Activated CD8-positive, alpha-beta memory T cell treated with anti-CD3 and anti-CD28 coated beads, Interleukin-2, amount 50 U/mL, for 4 hours (primary cell): ENCODE measurements around the gene LHFPL6.

ENCODE experiments used
- DNase-seq: peaks from one replicate; pipeline ENCODE4 v3.0.0-alpha.2; 2020

Gene LHFPL6

DNA sequence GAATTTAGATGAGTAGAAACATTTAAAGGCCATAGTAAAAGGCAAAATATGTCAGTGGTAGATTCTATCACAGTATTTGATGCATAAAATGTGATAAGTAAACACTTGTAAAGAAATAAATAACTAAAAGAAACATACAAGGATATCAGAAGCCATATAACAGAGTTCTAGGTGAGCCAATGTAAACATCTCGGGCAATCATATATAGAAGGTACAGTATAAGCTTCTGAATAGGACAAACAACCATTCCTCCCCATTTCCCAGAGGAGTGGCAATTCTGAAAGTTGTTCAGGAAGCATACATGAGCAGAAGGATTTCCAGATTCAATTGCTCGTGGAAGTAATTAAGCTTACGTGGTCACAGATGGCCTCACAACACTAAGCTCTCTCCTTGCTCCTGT, 267.3 kb downstream of the LHFPL6 start:
- DNase-seq, result no peak

DNA sequence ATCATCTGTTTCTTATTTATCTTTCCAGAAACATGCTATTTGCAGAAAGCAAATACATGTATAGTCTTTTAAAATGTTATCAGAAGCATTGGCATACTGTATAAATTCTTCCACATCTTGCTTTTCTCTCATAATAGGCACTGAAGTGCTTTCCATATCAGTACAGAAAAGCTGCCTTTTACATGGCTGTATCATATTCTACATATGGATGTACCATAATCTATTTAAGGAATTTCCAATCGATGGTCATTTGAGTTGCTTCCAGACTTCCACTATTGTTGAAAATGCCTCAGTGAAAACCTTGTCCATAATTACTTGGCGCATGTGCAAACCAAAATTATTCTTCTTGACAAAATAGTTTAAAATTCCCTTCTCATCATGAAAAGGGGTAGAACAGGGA, 272.5 kb downstream of the LHFPL6 start:
- no peak for DNase-seq

DNA sequence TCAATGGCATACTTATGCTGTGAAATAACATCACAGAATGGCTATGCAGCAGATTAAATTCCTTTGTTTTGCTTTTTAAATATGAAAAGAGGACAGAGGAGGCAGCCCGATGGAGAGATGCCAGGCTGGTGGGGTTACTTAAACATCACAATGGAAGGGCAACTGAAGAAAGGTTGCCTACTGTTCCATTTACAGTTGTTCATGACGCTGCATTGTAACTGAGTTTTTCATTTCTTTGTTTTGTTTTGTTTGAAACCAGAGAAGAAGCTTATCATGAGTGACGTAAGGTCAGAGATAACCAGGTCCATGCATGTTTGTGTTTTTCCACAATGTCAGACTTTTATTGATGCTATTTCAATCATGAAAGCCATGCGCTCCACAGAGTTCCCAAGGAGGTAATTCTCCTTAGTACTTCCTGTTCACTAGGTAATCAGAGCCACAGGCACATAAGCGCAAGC, 273.8 kb downstream of the LHFPL6 start:
- DNase-seq, result no peak

DNA sequence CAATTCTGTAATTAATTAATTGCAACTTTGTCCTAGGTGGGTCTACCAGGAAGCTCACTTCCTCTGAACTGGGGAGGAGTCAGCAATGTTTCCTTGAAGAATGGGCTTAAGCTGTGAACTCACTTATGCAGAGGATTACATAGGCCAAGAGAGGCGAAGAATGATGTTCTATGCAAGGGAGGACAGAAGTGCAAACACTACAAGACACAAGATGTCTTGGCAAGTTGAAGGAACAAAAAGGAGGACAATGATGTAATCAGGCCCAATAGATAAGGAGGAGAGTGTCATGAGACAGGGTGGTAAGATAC, 275.9 kb downstream of the LHFPL6 start:
- DNase-seq, result no peak

DNA sequence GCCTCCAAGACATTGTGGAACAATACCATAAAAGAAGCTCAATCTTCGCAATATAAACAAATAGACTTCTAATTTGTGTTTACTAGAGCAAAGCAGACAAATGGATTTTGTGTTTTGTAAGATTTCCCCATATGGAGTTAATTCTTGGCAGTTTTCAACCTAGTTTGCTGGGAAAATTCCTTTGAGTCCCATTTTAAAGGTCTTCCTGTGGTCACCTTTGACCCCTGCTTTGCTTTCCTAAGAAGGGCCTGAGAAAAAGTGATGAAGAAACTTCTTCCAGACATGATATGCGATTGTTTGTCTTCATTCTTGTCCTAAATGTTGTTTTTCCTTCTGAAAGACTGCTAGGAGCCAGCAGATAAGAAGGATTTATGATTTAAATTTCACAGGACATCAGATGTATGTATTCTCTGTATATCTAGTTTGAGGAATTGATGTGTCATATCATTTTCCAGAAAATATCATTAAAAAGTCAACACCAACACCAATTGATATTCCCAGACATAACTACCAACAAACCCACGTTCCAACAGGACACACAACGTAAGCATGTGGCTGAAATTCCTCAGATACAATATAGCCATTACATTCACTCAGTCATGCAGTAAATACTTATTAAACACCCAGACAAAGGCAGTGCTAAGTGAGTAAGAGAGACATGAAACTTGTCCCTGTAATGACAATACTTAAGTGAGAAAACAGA, 276.4 kb downstream of the LHFPL6 start:
- no peak for DNase-seq

DNA sequence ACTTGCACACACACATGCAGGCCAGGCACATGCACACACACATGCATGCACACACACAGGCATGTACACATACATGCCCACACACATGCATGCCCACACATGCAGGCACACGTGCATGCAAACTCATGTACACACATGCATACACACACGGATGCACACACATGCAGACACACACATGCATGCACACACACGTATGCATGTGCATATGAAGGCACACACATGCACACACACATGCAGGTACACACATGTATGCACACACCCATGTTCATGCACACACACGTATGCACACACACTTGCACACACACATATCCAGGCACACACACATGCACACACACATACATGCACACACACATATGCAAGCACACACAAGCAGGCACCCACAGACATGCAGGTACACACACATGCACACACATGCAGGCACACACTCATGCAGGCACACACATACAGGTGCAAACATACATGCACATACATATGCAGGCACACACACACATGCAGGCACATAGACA, 278.1 kb downstream of the LHFPL6 start:
- DNase-seq, result no peak

DNA sequence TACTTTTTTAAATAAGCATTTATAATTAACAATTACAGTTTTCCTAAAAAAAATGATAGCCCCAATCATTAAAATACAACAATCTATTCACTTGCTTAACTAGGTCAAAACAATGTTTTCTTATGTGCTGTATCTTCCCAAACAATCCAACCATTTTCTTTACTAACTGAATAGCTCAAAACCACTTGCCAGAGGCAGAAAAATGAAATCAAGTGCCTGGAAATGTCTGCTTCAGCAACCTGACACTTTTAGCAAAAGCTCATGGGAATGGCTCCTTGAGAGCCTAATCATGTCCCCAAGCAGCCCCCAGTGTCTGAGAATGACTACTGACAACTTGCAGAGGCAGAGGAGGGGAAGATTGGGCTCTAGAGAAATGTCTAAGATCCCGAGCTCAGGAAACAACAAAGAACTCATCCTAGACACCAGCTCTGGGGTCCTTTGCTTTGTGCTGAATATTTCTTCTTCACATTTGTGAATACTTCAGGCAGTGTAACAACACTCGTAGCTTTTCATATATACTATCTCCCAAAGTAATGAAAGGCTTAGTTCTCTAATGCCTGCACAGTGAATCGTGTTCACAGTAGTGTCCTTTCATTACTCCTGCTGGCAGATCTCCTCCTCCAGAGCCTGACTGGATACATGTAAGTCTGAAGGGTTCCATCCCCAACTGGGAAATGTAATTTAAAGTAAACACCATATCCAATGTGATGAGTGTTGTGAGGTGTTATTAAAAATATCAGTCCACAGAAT, 280.0 kb downstream of the LHFPL6 start:
- DNase-seq, result no peak

DNA sequence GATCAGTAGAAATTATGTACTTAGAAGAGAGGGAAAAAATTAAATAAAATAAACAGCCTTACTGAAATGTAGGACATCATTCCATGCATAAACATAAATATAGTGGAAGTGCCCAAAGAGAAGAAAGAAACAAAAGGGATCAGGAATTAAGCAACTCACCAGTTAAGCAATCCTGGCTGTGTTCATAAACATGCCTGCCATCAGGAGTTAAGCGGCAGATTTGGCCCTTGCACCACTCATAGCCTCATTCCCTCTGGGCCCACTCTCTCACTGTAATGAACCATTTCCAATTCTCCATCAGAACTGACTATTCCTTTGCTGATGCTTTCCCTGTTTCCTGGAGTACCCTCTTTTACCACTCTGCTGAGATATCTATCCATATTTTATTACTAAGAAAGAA, 281.4 kb downstream of the LHFPL6 start:
- no peak for DNase-seq

DNA sequence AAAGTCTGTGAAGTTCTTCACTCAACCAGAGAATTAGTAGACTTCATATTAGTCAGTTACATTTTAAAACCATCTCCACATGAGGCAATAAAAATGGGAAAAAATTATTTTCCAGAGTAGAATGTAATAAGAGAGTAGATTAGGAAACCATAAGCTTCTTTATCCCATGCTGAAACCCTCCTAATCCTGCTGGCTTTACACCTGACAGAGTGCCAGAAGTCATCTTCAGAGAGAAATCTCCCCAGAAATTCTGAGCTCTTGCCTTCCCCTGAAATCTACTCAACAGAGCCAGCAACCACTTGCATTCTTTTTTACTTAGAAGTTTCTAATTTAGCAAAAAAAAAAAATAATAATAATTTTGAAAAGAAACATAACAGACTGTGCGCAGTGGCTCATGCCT, 284.8 kb downstream of the LHFPL6 start:
- no peak for DNase-seq

DNA sequence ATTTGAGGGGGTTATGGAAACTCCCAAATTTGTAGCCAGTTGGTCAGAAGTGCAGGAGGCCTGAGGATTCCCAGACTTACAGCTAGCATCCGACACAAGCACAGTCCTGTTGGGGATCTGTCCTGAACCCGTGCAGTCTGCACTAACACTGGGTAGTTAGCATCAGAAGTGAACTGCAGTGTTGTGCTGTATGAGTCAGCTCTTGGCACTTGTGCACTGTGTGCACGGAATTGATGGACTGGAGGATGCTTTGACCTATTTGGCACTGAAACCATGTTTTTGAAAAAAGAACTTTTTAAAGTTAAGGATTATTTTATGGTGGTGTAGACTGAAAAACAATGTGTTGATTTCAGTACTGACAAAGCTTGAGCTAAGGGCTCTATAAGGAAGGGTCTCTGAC, 285.7 kb downstream of the LHFPL6 start:
- no peak for DNase-seq

DNA sequence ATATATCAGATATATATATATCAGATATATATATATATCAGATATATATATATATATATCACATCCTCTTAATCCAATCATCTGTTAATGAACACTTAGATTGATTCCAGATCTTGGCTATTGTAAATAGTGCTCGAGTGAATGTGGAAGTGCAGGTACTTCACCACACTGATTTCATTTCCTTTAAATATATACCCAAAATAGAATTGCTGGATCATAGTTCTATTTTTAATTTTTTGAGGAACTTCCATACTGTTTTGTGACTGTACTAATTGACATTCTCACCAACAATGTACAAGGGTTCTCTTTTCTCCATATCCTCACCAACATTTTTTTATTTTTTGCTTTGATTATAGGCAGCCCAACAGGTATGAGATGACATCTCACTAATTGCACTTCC, 287.2 kb downstream of the LHFPL6 start:
- DNase-seq, result no peak

DNA sequence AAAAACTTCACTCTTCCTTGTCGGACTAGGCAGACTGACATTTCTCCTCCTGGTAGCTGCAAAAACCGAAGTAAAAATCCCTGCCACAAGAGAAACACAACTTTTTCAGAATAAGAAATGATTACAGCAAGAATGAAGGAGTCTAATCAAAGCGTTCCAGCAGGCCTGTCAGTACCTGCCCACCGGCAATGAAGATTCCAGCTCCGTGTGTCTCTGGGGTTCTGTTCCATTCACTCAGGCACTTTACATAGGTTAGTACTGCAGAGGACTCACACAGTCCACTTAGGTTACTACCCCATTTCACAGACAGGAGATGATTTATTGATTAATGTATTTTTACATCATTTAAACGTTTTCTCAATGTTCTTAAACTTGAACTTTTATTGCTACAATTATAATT, 289.3 kb downstream of the LHFPL6 start:
- DNase-seq, result no peak

DNA sequence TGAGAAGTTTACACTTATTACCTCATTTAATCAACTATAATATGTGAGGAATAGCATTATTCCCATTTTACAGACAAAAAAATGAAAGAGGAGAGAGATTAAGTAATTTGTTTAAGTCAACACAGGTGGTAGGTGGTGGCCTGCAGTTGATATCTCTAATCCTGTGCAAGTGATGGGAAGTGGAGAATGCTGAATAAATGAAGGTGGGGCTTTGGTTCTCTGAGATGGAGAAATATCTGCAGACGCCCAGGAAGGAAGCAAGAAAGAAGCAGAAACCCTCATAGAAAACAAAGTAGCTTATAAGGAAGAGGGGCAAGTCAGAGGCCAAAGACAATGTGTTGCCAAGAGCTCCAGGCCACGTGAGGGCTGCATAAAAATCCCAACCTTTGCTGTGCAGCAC, 290.4 kb downstream of the LHFPL6 start:
- DNase-seq, result no peak

DNA sequence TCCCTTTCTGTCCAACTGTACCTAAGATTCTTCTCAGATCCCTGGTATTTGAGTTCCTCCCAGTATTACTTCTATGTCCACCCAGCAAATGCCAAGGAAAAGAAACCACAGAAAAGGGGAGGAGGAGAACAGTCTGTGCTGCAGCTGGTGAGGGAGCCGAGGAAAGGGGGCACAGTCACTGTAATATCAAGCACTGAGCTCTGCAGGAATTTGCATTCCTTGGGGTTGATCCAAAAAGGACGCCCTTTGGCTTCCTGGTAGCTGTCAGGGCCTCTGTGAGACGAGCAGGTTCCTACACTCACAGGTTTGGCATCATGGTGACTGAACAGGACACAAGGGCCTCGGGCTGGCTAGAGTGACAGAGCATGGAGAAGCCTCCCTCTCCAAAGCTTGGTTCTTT, 291.4 kb downstream of the LHFPL6 start:
- no peak for DNase-seq

DNA sequence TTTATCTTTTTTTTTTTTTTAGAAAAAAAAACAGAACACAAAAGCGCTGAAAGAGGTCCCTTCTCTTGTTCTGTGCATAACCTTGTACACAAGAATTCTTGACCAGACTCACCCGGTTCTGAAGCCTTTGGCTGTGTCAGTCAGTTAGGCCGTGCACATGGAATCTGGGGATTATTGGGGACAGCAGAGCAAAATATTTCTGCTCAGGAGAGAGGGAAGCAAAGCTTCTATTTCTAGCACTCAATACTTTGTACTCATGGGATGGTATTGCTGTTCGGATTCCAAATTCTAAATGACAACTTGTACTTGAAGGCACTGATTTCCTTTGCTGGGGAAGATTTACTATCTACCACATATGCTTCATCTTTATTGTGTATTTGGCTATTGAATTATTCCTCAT, 292.0 kb downstream of the LHFPL6 start:
- no peak for DNase-seq

DNA sequence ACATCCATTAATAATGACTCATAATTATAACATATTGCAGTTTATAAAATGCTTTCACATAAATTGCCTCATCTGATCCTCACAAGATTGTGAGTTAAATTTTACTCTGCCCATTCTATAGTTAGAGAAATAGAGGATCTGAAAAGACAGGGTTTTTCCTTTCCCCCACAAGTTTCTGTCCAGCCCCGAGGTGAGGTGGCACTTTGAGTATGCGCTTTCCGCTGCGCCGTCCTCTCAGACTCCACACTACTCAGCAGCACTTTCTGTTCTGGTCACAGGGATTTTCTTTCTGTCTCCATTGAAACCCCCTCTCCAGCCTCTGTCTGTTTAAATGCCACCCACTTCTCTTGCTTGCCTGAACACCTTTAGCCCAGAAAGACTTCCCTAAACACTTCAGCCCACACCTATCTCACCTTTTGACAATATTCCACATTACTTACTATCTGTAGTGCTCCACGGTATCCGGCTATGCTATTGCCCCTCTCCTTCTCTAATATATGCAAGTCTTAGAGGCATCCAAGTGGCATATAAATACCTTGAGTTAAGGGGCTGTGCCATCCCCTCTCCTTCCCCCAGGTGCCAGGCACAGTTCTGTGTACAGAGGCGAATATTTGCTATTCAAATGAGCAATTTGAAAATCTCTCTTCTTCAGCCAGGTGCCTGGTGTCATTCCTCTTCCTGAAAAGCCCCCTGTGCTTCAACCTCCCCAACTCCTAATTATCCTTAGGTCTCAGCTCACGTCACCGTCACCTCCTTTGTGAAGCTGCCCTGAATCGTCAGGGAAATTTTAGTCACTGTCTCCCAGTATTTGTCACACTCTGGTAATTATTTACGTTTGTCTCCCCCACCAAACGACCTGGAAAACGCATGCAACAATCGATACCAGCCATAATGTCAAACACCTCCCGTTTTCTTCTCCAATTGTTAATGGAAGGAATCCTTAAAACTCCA, 296.1 kb downstream of the LHFPL6 start:
- DNase-seq, result no peak

DNA sequence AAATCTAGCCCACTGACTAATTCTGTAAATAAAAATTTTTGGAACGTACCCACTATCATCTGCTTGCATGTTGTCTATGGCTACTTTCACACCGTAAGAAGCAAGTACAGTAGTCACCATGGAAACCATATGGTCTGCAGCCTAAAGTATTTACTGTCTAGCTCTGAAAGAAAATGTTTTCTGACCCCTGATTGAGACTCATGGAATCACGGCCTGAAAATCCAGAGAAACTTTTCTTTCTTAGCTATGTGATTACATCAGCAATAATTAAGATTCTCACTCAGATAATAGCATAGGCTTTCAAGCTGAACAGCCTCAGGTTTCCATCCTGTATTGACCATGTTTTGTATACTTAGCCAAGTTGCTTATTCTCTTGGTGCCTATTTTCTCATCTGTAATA, 300.2 kb downstream of the LHFPL6 start:
- DNase-seq, result no peak

DNA sequence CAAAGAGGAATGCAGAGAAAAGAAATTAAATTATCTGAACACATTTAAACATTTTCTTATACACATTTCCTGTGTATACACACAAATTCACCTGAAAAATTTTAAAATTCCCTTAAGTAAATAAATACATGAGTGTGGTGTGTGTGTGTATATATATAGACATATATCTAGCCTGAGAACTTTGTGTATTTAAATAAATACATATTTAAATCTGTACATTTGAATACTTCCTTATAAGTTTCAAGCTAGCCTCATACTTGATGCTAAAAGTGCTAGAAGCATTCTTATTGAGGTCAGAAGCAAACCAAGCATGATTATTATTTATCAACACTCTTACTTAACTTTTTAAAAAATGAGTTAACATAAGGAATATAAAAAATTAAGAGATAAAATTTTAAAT, 304.0 kb downstream of the LHFPL6 start:
- DNase-seq, result no peak

DNA sequence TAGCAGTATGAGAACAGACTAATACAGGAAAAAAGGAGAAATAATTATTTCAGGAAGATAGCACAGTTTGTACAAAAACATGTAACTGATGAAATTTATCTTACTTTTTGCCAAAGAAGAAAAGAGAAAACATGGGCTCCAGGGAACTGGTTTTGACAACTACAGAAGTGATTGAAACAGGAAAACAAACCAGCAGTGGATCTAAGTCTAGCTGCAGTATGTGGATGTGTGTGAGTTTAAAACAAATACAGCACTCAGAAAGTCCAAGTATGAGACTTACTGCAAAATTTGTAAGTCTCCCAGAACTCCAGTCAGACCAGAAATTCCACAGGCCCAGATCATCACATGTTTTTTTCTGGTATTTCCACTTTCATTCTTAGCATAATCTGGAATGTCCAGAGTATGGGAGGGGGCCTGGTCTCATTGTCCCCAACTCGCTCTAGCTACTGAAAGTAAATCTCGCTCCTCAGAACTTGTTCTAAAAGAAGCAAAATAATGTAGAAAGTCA, 305.3 kb downstream of the LHFPL6 start:
- DNase-seq, result no peak

DNA sequence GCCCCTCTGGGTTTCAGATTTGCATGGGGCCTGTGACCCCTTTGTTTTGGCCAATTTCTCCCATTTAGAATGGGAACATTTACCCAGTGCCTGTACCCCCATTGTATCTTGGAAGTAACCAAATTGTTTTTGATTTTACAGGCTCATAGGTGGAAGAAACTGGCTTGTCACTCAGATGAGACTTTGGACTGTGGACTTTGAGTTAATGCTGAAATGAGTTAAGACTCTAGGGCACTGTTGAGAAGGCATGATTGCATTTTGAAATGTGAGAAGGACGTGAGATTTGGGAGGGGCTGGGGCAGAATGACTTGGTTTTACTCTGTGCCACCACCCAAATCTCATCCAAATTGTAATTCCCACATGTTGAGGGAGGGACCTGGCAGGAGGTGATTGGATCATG, 306.0 kb downstream of the LHFPL6 start:
- no peak for DNase-seq

DNA sequence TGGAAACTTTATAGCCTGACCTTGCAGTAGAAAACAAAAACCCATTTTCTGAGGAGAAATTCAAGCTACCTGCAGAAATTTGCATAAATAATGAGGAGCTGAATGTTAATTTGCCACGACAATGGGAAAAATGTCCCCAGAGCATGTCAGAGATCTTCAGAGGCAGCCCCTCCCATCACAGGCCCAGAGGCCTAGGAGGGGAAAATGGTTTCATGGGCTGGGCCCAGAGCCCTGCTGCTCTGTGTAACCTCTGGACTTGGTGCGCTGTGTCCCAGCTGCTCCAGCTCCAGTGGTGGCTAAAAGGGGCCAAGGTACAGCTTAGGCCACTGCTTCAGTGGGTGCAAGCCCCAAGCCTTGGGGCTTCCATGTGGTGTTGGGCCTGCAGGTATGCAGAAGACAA, 306.8 kb downstream of the LHFPL6 start:
- DNase-seq, result no peak
